ENCODE results near the gene HTT. TPM values are rescaled to one million over a fixed set of nuclear protein-coding genes. Genes with fewer than 3 reads are reported as not detected.
A peak's percentile ranks its signal among the peaks of the same experiment; 100 is the strongest.

HTT gene
- total and polyA plus RNA-seq, 12 donors: 16.1 to 77.1 (median 47.1) TPM

DNA sequence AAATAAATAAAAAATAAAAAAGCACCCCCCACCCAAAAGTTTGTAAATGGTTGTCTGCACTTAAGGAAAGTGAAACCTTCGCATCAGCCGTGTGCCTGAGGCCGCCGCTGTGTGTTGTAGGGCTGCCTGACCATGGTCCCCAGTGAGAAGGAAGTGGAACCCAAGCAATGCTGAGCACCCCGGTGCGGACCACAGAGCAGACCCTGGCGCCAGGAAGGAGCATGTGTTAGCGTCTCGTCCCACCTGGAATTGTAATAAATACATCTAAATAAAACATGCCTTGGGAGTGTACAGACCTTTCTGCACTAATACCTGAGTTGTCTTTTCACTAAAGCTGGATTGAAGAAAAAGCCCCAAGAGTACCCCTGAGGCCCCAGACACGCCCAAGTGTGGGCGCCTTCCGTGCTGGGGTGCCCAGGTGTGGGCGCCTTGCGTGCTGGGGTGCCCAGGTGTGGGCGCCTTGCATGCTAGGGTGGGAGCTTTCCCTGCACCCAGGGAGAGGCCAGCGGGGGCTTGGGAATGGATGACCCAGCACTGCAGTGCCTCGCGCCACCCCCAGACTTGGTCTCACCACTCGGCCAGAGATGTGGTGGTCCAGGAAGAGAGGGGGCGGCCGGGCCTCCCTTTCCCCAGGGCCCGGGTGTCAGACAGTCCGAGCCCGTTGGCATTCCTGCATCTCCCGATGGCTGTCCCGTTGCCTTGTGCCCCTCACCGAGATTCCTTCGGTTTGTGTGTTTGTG, 33.9 kb upstream of the HTT start:
- peak in 1 of 7 donors; percentile 16 for DNase-seq
- peaks cover 10 to 24% of the 10 kb centered on the region in 2 donors for H3K4me1 ChIP-seq (replicated peaks in 1 of 2)
- intact Hi-C loops (cut with DNase I): no loop called here
- no peaks in the 10 kb centered on the region for H3K9me3 ChIP-seq (replicated peaks in 1 of 3)
- no peaks in the 10 kb centered on the region for H3K36me3 ChIP-seq (replicated peaks in 1 of 2)
- no peaks in the 10 kb centered on the region for H3K27me3 ChIP-seq
- peak overlapping the region in 1 of 4 donors; percentile 52 for H3K4me3 ChIP-seq
- TF ChIP-seq, protein P1, sequence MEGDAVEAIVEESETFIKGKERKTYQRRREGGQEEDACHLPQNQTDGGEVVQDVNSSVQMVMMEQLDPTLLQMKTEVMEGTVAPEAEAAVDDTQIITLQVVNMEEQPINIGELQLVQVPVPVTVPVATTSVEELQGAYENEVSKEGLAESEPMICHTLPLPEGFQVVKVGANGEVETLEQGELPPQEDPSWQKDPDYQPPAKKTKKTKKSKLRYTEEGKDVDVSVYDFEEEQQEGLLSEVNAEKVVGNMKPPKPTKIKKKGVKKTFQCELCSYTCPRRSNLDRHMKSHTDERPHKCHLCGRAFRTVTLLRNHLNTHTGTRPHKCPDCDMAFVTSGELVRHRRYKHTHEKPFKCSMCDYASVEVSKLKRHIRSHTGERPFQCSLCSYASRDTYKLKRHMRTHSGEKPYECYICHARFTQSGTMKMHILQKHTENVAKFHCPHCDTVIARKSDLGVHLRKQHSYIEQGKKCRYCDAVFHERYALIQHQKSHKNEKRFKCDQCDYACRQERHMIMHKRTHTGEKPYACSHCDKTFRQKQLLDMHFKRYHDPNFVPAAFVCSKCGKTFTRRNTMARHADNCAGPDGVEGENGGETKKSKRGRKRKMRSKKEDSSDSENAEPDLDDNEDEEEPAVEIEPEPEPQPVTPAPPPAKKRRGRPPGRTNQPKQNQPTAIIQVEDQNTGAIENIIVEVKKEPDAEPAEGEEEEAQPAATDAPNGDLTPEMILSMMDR (IDR thresholded peaks at IDR 0.05): no peak
- H3K27ac ChIP-seq: peak overlapping the region in 1 of 5 donors; percentile 82
- 78 to 92% (median 85%) methylated on average over 14 to 28 of the region's 28 CpGs for WGBS, 4 donors

DNA sequence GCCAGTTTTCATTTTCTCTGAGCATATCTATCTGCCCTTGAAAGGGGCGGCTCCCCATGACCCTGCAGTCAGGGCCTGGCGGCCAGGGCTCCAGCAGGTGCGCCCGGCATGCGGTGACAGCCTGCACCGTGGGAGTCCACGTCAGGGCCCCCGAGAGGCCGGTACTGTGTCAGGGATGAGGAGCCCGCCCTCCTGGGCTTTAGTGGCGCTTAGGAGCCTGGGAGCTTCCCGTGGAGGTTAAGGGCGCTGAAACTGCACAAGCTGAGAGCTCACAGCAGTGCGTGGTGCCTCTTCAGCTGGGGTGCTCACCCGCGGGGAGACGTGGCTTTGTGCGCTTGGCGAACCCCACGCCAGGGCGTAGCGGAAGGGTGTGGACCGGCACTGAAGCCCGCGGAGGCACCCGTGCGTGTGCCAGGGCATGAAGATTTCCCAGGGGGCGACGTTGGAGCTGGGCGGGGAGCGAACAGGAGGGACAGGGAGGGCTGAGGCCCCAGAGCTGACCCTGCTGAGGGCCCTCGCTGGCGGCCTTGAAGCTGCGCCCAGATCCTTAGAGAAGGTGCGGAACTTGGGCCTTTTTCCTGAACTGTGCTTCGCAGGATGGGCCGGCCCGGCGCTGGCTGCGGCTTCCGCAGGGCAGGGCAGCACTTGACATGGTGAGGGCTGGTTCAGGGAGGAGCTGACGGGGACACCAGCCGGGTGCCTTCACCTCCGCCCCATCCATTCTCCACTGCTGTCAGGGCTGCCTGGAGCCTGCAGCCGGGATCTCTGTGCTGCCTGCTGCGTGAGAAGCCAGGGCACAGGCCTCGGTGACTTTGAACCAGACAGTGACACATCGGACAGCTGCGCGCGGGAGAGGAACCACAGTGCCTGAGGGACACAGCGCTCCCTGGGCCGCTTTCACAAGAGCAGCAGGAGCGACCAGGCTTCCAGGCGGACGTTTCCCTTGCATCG, 33.0 kb upstream of the HTT start:
- 10 to 27% (median 25%) methylated on average over 8 to 57 of the region's 57 CpGs for WGBS, 4 donors
- intact Hi-C loops (cut with DNase I): no loop called here
- peak overlapping the region in 2 of 4 donors; percentile 17 to 52 for H3K4me3 ChIP-seq
- no peaks in the 10 kb centered on the region for H3K9me3 ChIP-seq (replicated peaks in 1 of 3)
- TF ChIP-seq, protein P1 (IDR thresholded peaks at IDR 0.05): no peak
- peak in 1 of 2 donors; percentile 48 for TF ChIP-seq POLR2A (IDR thresholded peaks at IDR 0.05)
- peak; percentile 65 to 92 (median 88) for DNase-seq
- no peaks in the 10 kb centered on the region for H3K36me3 ChIP-seq (replicated peaks in 1 of 2)
- H3K27me3 ChIP-seq: no peaks in the 10 kb centered on the region
- H3K27ac ChIP-seq: peak overlapping the region in 3 of 5 donors; percentile 65 to 82 (median 82)
- H3K4me1 ChIP-seq (replicated peaks in 1 of 2): peaks cover 10 to 24% of the 10 kb centered on the region in 2 donors

DNA sequence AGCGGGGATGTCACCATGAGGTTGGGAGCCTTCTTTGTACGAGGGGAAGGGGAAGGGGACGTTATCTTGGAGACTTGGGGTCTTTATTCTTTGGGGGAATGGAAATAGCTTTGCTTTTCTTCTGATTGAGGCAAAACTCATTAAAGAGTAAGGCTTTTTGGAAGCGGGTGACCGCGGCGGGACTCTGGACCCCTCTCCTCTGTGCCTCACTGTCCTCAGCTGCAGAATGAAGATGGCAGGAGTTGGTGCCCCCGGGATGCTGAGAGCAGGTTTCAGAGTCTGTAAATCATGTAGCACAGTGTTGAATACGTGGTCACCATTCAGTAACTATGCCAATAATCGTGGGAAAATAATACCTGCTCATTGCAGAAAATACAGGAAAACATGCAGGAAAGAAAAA, 32.3 kb upstream of the HTT start:
- Histone ChIP-seq H3K27ac (peak overlapping the region in 2 of 5 donors; percentile 82), H3K27me3 (no peaks in the 10 kb centered on the region), H3K9me3 (replicated peaks in 1 of 3) (no peaks in the 10 kb centered on the region), H3K4me3 (peak overlapping the region in 2 of 4 donors; percentile 17 to 52), H3K4me1 (replicated peaks in 1 of 2) (peaks cover 10 to 24% of the 10 kb centered on the region in 2 donors), H3K36me3 (replicated peaks in 1 of 2) (no peaks in the 10 kb centered on the region)
- TF ChIP-seq, protein P1 (IDR thresholded peaks at IDR 0.05): no peak
- TF ChIP-seq POLR2A (IDR thresholded peaks at IDR 0.05): no peak
- 46 to 56% (median 52%) methylated on average over 10 of the region's 10 CpGs for WGBS, 4 donors
- DNase-seq: no peak
- intact Hi-C loops (cut with DNase I): no loop called here

All from adrenal gland (tissue), 12 donors.